Left lung (tissue), 10 donors: ENCODE data around the gene TANGO2. TPM values are rescaled to one million over a fixed set of nuclear protein-coding genes. Genes with fewer than 3 reads are reported as not detected.

ENCODE experiments used
- ATAC-seq: fragments of 200-7000 bp; cut with Tn5 transposase; one replicate; pipeline ENCODE4 v1.9.1; 2020; ENCODE audit warnings: moderate library complexity
- DNase-seq, 4 donors: peaks; one replicate each; pipeline ENCODE4 v3.0.0-alpha.2; 2013 to 2020
- H3K27ac ChIP-seq, 2 donors: fragments of 200-600 bp; sonication (generic) in 1 of 2; one replicate each; pipeline versions ENCODE4 v1.5.0 to v1.8.0; 2020 to 2021
- H3K27me3 ChIP-seq, 2 donors: fragments of 200-600 bp; sonication (generic) in 1 of 2; one replicate each; pipeline versions ENCODE4 v1.5.0 to v1.8.0; 2020 to 2021
- H3K36me3 ChIP-seq, 2 donors: fragments of 200-600 bp; sonication (generic) in 1 of 2; one replicate each; pipeline versions ENCODE4 v1.5.0 to v1.8.0; 2020 to 2021
- H3K4me1 ChIP-seq, 2 donors: fragments of 200-600 bp; one replicate each; pipeline ENCODE4 v1.8.0; 2021
- H3K4me3 ChIP-seq, 2 donors: fragments of 200-600 bp; sonication (generic) in 1 of 2; one replicate each; pipeline versions ENCODE4 v1.5.0 to v1.8.0; 2020 to 2021; ENCODE audit warnings: mild to moderate bottlenecking in 1 of 2
- H3K9me3 ChIP-seq, 2 donors: fragments of 200-600 bp; sonication (generic) in 1 of 2; one replicate each; pipeline versions ENCODE4 v1.5.0 to v1.8.0; 2020 to 2021
- CTCF ChIP-seq, 2 donors: fragments of 200-600 bp; sonication (generic) in 1 of 2; IDR thresholded peaks; one replicate each; pipeline versions ENCODE4 v1.5.0 to v1.8.0; 2021; ENCODE audit warnings: antibody characterized with exemption in 2 of 2
- intact Hi-C, 2 donors: fragments of 100-400 bp; cut with DNase I; formaldehyde crosslinking; loops; one replicate each; pipeline versions ENCODE4 v1.11.2 to v1.14.2; 2022
- polyA plus RNA-seq, 6 donors: library from polyadenylated mRNA; unstranded; fragments of 120-200 nt; gene quantifications; one replicate each; pipeline ENCODE4 v1.2.1, GENCODE V29; 2013; ENCODE audit not compliant: insufficient read length in 6 of 6
- total RNA-seq, 2 donors: library from RNA; stranded (reverse); fragmentation: NEBNext Ultra II Directional; extraction: Animal tissue kit (Norgen Biotek cat#: 25700); gene quantifications; one replicate each; pipeline ENCODE4 v1.2.1, GENCODE V29; 2021
- donor health status: DM: no; HTN: yes; CAD: no.
- donor health status: DM: no; HTN: no; CAD: no.

The TANGO2 gene
- total and polyA plus RNA-seq, 8 donors, result 10.9 to 47.2 (median 13.6) TPM

DNA sequence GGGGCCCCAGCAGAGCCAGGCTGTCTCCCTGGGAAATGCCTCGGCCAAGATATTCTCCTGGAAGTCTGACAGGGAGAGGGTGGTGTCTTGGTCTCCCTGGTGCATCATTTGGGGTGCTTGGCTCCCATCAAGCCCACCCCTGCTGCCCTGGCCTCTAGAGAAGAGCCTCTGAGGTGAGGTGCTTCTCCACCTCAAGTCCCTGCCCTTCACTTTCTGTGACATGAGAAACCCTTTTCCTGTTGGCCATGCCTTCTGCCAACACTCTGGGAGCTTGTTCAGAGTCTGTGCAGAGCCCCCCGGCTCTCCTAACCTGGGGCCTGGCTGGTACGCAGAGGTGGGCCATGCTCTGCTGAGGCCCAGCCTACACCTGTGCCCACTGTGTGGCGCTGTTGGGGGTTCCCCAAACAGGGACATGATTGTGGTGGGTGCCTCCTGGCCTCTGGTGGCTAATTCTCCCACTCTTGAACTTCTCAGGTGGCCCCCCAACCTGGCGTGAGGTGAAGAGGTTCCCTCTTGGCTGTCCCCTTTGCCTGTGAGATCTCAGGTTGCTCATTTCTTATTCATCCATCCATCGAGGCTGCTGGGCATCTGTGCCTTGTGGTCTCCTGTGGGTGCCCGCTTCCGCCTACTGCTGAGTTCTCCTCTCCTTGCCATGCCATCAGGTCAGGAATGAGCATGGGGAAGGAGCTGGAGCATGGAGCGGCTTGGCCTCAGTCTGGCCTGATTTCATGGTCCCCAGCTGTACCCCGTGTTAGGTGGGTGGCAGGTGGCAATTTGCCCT lies 40.0 kb downstream of the TANGO2 start:
- DNase-seq (peak in 1 of 4 donors; percentile 53), ATAC-seq (no peak)
- no peak overlapping the region for H3K4me3 ChIP-seq
- intact Hi-C loops, result no loop called here
- H3K36me3 ChIP-seq, result peaks cover 0 to 92% of the 10 kb centered on the region in 2 donors
- H3K27ac ChIP-seq, result no peak overlapping the region
- H3K4me1 ChIP-seq, result peaks cover 0 to 8% of the 10 kb centered on the region in 2 donors
- TF ChIP-seq CTCF (IDR thresholded peaks at IDR 0.05), result no peak
- H3K9me3 ChIP-seq, result no peaks in the 10 kb centered on the region
- no peaks in the 10 kb centered on the region for H3K27me3 ChIP-seq

DNA sequence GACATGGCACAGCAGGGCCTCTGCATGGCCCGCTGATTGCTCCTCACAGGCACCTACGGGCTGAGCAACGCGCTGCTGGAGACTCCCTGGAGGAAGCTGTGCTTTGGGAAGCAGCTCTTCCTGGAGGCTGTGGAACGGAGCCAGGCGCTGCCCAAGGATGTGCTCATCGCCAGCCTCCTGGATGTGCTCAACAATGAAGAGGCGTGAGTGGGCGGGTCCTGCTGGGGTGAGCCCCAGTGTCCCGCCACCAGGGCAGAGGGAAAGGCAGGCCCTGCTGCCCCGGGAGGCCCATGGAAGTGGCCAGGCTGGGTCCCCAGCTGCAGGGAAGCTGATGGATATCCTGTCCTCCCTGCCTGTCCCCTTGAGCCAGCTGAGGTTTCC lies 40.6 kb downstream of the TANGO2 start:
- intact Hi-C loops, result no loop called here
- Histone ChIP-seq H3K27me3 (no peaks in the 10 kb centered on the region), H3K4me3 (no peak overlapping the region), H3K4me1 (peaks cover 0 to 8% of the 10 kb centered on the region in 2 donors), H3K36me3 (peaks cover 0 to 91% of the 10 kb centered on the region in 2 donors), H3K9me3 (no peaks in the 10 kb centered on the region), H3K27ac (no peak overlapping the region)
- DNase-seq (peak in 1 of 4 donors; percentile 63), ATAC-seq (no peak)
- no peak for TF ChIP-seq CTCF (IDR thresholded peaks at IDR 0.05)

DNA sequence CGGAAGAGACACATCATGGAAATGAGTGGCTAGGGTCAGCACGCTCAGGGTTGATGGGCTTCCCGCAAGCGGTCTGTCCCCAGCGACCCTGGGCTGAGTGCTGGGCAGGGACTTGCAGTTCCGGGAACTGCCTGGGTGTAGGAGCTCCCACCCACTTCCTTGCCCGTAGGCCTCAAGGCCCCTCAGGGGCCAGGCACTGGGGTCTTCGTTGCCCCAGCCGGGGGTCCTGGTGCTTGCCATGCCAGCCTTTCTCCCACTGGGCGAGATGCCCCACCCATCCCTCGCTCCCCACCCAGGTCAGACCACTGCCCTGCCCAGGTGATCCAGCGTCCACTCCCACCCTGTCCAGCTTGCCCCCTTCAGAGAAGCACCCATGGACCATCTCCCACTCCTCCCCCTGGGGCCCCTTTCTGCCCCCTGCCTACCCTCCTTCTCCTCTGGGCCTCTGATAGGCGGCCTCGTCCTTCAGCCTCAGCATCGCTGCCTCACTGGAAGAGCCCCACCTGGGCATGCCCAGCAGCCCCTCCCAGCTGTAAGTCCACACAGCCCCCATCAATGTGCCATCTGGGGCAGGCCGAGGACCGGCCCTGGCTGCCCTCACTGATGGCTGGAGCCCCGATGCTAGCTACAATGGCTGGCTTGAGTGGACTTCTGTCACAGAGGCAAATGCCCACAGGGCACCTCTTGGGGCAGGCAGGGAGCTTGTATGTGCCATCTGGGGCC lies 41.3 kb downstream of the TANGO2 start:
- peaks cover 0 to 83% of the 10 kb centered on the region in 2 donors for H3K36me3 ChIP-seq
- no peaks in the 10 kb centered on the region for H3K9me3 ChIP-seq
- ATAC-seq (no peak), DNase-seq (peak in 1 of 4 donors; percentile 61)
- no peaks in the 10 kb centered on the region for H3K27me3 ChIP-seq
- TF ChIP-seq CTCF (IDR thresholded peaks at IDR 0.05), result no peak
- intact Hi-C loops, result no loop called here
- no peak overlapping the region for H3K4me3 ChIP-seq
- H3K27ac ChIP-seq, result no peak overlapping the region
- peaks cover 0 to 8% of the 10 kb centered on the region in 2 donors for H3K4me1 ChIP-seq

DNA sequence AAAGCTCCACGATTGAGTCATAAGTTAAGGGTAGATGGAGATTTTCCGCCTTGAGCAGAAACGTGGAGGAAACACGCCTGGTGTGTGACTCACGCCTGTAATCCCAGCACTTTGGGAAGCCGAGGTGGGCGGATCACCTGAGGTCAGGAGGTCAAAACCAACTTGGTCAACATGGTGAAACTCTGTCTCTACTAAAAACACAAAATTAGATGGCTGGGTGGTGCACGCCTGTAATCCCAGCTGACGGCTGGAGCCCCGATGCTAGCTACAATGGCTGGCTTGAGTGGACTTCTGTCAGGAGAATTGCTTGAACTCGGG lies 41.8 kb downstream of the TANGO2 start:
- Histone ChIP-seq H3K4me1 (peaks cover 0 to 8% of the 10 kb centered on the region in 2 donors), H3K36me3 (peaks cover 0 to 78% of the 10 kb centered on the region in 2 donors), H3K27ac (no peak overlapping the region), H3K27me3 (no peaks in the 10 kb centered on the region), H3K9me3 (no peaks in the 10 kb centered on the region), H3K4me3 (no peak overlapping the region)
- no peak for TF ChIP-seq CTCF (IDR thresholded peaks at IDR 0.05)
- intact Hi-C loops, result no loop called here
- ATAC-seq, result no peak
- no peak for DNase-seq
